GM19372 (cell line): ENCODE data around the gene AKAP13.

Source experiments
- ATAC-seq: cut with Tn5 transposase; IDR thresholded peaks from one replicate; pipeline ENCODE4 v1.9.1; 2021; ENCODE audit warnings: mild to moderate bottlenecking, low read depth, moderate library complexity; ENCODE audit not compliant: unreplicated experiment

AKAP13 gene

DNA sequence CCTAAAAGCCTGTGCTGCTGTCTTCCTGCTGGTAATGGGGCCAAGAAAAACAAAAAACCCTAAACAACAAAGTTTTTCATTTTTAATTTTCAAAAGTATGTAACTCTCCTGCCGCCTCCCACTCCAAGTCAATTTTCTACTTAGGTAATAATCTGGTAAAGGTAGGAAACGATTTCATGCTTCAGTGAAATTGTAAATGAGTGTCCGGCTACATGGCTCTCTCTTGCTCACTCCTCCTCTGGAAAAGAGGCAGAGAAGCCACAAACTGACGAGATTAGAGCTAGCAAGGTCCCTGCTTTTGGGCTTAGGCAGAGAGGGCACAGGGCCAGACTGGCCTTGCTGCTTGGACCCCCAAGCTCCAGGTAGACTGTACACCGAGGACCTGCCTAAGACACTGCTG, 390.9 kb downstream of the AKAP13 start:
- ATAC-seq, result no peak

GRCh38 chr15:85771781-85772445, 391.5 kb downstream of the AKAP13 start:
- no peak for ATAC-seq

GRCh38 chr15:85772668-85773067, 392.3 kb downstream of the AKAP13 start:
- no peak for ATAC-seq

- no peak for ATAC-seq
These were observed 392.8 kb downstream of the AKAP13 start for GRCh38 chr15:85773249-85773648.

DNA sequence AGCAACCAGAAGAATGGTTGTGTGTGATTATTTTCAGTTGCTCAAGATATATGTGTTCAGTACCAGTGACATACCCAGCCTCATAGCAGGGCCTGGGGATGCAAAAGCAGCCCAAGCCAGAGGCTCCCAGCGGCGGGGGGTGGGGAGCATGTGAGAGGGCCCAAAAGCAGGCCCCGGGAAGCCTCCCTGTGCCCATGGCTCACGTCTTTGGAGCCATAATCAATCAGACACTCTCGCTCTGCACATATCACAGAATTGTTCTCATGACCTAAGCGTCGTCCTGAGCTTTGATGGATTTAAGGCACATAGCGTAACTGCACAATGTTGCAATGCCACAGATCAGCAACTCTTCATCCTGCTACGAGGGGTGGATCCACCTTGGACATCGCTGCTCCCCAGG, 393.6 kb downstream of the AKAP13 start:
- ATAC-seq, result no peak

- no peak for ATAC-seq
These were observed 397.1 kb downstream of the AKAP13 start for GRCh38 chr15:85777250-85778106.

DNA sequence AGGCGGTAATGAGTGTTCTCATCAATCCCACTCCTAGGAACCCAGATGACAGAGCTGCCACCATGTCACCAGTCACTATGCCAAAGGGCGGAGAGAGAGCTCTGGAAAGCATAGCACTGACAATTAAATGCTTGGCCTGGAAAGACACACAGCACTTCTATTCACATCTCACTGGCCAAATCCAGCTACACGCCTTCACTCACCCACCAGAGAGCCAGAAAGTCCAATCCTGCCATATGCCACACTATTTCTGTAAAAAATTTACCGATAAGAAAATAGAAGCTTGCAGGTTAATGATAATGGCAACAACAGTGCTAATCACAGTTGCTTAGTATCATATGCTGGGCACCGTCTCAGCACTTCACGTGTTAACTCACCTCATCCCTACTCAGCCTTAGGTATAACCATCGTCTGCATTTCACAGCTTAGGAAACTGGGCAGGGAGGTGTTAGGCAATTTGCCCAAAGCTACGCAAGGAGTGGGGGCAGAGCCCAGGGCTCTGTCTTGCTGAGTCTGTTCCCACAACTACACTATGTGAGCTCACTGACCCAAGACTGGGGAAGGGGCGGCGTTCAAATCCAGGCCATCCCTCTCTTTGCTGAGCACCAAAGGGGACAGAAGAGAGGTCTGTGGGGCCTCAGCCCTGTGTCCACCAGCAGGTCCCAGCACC, 397.8 kb downstream of the AKAP13 start:
- no peak for ATAC-seq

DNA sequence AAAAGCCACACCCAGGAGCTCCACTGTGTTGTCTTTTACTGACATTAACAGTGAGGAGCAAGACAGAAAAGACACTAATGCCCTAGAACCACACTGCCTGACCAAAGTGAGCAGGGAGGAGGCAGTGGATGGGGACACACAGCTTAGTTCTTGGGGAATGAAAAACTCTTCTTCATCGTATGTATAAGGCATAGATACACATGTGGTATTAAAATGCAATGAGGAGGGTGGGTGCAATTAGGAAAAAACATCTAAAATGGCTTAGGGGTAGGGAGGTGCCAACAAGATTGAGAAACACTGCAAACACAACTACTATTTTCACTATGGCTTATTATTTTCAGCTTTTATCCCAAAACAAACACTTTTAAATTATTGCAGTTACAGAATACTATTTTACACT, 398.8 kb downstream of the AKAP13 start:
- ATAC-seq, result no peak

GRCh38 chr15:85780225-85780985, 400.0 kb downstream of the AKAP13 start:
- no peak for ATAC-seq

GRCh38 chr15:85781099-85781498, 400.7 kb downstream of the AKAP13 start:
- ATAC-seq, result no peak

DNA sequence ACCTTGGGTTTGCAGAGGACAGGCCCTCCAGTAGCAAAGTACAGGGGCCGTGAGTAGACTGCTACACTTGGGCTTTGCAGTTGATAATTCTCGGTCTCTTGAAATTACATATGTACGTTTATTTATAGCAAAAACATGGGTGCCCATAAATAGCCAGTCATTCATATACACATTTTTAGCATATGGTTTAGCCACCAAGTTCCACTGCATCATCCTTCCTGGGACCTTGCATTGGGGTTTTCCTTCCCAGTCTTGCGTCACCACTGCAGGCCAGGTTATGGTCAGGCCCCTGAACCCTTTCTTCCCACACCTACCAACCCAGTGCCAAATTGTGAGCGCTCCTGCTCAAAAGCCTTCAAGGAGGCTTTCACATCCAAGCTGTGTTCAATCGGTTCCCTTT, 401.7 kb downstream of the AKAP13 start:
- ATAC-seq, result no peak

GRCh38 chr15:85785887-85786780, 405.7 kb downstream of the AKAP13 start:
- no peak for ATAC-seq

DNA sequence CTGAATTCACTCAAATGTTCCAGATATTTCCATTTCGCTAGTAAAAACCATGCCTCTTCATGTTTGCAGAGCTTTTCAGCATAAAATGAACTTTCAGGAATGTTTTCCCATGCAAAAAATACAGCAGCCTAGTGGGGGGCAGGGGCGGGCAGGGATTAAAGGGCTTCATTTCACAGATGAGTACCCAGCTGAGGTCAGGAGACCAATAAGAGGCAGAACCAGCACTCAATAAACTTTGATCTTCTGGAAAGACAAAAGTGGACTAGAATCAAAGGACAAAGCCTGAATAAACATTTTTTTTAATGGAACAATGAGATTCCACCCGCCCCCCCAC, 406.3 kb downstream of the AKAP13 start:
- no peak for ATAC-seq

GRCh38 chr15:85788771-85789495, 408.5 kb downstream of the AKAP13 start:
- ATAC-seq, result no peak

DNA sequence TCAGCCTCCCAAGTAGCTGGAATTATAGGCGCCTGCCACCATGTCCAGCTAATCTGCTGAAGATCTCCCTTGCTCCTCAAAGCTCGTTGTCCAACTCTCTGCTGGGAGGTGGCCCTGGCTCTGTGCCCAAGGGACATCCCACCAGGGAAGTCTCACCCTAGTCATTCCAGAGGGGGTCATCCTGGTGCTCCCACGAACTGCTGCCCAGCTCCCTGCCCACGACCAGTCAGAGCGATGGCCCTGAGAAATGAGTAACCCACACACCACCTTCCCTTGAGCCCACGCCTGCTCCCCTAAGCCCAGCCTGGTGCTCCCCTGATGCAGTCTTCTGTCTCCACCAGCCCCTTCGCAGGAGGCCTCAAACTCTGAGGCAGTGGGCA, 409.1 kb downstream of the AKAP13 start:
- no peak for ATAC-seq

DNA sequence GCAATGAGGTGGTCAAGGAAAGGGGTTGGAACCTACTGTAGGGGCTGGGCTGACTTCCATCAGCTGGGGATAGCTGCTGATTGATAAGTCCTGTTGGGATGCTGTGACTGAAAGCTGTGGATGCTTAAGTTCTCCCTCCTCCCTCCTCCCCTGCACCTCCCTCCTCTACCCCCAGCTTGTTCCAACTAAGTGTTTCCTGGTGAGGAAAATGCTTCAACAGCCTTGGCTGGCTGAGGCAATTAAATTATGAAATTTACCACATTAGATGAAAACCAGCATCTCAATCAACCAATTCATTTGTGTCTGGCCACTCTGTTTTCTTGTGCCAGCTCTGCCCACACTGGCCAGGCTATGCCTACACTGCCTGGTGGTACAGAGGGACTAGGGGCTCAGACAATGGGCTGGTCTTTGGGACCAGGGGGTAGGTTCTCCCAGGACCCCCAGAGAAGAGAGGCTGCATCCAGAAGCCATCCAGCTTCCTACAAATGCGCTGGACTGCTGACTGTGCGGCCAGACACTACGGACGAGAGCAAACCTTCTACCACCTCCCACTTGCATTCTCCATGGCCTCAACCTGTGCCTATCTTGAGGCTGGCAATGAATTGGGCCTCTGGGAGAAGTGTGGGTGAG, 411.8 kb downstream of the AKAP13 start:
- ATAC-seq, result no peak

GRCh38 chr15:85792912-85793590, 412.6 kb downstream of the AKAP13 start:
- ATAC-seq, result no peak
